Lung (tissue), 12 donors: ENCODE measurements around the gene ALDH1A1. TPM values are rescaled to one million over a fixed set of nuclear protein-coding genes. Genes with fewer than 3 reads are reported as not detected.

Experiments
- ATAC-seq: fragments of 200-7000 bp; cut with Tn5 transposase; one replicate; pipeline ENCODE4 v1.9.1; 2020; ENCODE audit warnings: moderate number of reproducible peaks; ENCODE audit not compliant: insufficient read depth, low FRiP score
- DNase-seq, 3 donors: peaks; one replicate each; pipeline ENCODE4 v3.0.0-alpha.2; 2013 to 2017
- H3K27ac ChIP-seq, 2 donors: one replicate each; pipeline ENCODE4 v1.5.1; 2013; ENCODE audit warnings: mild to moderate bottlenecking in 2 of 2, moderate library complexity in 2 of 2, control low read depth in 1 of 2, inconsistent platforms in 1 of 2, low read depth in 1 of 2, low read length in 1 of 2
- H3K27me3 ChIP-seq, 3 donors: one replicate each; pipeline ENCODE4 v1.5.1; 2013; ENCODE audit warnings: low read length in 2 of 3; ENCODE audit not compliant: control insufficient read depth in 3 of 3, insufficient read depth in 3 of 3
- H3K36me3 ChIP-seq, 4 donors: one replicate each; pipeline ENCODE4 v1.5.1; 2013; ENCODE audit warnings: low read length in 4 of 4, mild to moderate bottlenecking in 1 of 4, moderate library complexity in 1 of 4; ENCODE audit not compliant: control insufficient read depth in 4 of 4, insufficient read depth in 4 of 4
- H3K4me1 ChIP-seq, 5 donors: one replicate each; pipeline ENCODE4 v1.5.1; 2013; ENCODE audit warnings: low read length in 5 of 5, mild to moderate bottlenecking in 2 of 5, moderate library complexity in 1 of 5; ENCODE audit not compliant: control insufficient read depth in 5 of 5, insufficient read depth in 5 of 5
- H3K4me3 ChIP-seq: one replicate; pipeline ENCODE4 v1.5.1; 2013; ENCODE audit warnings: mild to moderate bottlenecking, control low read depth, moderate library complexity
- H3K9ac ChIP-seq, 2 donors: one replicate each; pipeline ENCODE4 v1.5.1; 2013; ENCODE audit warnings: low read length in 2 of 2, control low read depth in 1 of 2; ENCODE audit not compliant: insufficient read depth in 1 of 2
- H3K9me3 ChIP-seq, 4 donors: one replicate each; pipeline ENCODE4 v1.5.1; 2013; ENCODE audit warnings: low read length in 3 of 4, mild to moderate bottlenecking in 1 of 4, moderate library complexity in 1 of 4; ENCODE audit not compliant: control insufficient read depth in 4 of 4, insufficient read depth in 3 of 4
- WGBS, 2 donors: extraction: QIAGEN DNeasy Blood & Tissue Kit; methylation state at CpG; one replicate each; pipeline ENCODE4 v1.1.7; 2013; 5-methylcytosine and 5-hydroxymethylcytosine counted together
- polyA plus RNA-seq, 2 donors: library from polyadenylated mRNA; stranded (reverse); fragments of 200-250 nt; gene quantifications; one replicate each; pipeline ENCODE4 v1.2.1, GENCODE V29; 2013
- total RNA-seq, 2 donors: library from RNA; depleted of rRNA in 1 of 2; stranded (reverse); fragments of >200 nt in 1 of 2; gene quantifications; one replicate each; pipeline ENCODE4 v1.2.1, GENCODE V29; 2014 to 2021
- TF ChIP-seq, protein P1 (sequence below): IDR thresholded peaks from 2 replicates; pipeline ENCODE4 v1.5.1; 2012; ENCODE audit warnings: mild to moderate bottlenecking; ENCODE audit errors: control extremely low read depth, extremely low read depth
- donor health status: control.
- donor health status: control.
- donor health status: Bipolar disorder and iron deficiency.
- donor health status: healthy.
- donor health status: DM: yes; HTN: yes; CAD: no.

ALDH1A1 gene
- total and polyA plus RNA-seq, 4 donors: 31.9 to 168 (median 131) TPM

DNA sequence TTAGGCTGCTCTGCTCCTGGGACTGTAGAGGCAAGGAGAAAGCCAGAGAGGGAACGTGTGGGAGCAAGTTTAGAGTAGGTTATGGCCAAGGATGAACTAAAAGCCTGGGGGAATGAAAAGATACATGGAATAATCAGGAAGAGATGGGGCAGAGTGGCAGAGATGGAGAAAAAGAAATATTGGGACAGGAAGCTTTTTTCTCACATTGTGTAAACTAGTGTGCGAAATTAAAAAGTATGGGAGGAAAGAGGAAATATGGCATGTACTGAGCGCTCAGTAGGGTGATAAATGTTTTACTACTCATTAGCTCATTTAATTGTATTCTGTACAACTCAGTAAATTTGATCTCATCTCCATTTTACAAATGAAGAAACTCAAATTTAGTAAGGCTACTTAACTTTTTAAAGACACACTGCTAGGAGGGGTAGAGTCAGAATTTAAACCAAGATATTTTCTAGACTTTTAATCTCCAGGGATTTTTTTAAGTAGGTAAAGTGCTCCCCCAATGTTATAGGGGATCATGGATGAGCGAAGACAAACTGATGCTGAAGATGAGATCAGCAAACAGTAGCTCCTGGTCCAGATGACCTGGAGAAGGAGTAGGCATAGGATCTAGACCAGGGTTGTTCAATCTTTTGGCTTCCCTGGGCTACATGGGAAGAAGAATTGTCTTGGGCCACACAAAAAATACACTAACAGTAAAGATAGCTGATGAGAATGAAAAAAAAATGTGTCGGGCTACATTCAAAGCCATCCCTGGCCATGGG lies 30.8 kb downstream of the ALDH1A1 start:
- WGBS, 2 donors: 89 to 90% methylated on average over 5 of the region's 5 CpGs
- DNase-seq: no peak
- Histone ChIP-seq H3K4me1 (peaks cover 0 to 42% (median 0%) of the 10 kb centered on the region in 5 donors), H3K4me3 (no peak overlapping the region), H3K36me3 (no peaks in the 10 kb centered on the region), H3K27me3 (no peaks in the 10 kb centered on the region), H3K9me3 (no peaks in the 10 kb centered on the region), H3K9ac (no peak overlapping the region), H3K27ac (no peak overlapping the region)
- TF ChIP-seq, protein P1, sequence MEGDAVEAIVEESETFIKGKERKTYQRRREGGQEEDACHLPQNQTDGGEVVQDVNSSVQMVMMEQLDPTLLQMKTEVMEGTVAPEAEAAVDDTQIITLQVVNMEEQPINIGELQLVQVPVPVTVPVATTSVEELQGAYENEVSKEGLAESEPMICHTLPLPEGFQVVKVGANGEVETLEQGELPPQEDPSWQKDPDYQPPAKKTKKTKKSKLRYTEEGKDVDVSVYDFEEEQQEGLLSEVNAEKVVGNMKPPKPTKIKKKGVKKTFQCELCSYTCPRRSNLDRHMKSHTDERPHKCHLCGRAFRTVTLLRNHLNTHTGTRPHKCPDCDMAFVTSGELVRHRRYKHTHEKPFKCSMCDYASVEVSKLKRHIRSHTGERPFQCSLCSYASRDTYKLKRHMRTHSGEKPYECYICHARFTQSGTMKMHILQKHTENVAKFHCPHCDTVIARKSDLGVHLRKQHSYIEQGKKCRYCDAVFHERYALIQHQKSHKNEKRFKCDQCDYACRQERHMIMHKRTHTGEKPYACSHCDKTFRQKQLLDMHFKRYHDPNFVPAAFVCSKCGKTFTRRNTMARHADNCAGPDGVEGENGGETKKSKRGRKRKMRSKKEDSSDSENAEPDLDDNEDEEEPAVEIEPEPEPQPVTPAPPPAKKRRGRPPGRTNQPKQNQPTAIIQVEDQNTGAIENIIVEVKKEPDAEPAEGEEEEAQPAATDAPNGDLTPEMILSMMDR: no peak
- no peak for ATAC-seq

DNA sequence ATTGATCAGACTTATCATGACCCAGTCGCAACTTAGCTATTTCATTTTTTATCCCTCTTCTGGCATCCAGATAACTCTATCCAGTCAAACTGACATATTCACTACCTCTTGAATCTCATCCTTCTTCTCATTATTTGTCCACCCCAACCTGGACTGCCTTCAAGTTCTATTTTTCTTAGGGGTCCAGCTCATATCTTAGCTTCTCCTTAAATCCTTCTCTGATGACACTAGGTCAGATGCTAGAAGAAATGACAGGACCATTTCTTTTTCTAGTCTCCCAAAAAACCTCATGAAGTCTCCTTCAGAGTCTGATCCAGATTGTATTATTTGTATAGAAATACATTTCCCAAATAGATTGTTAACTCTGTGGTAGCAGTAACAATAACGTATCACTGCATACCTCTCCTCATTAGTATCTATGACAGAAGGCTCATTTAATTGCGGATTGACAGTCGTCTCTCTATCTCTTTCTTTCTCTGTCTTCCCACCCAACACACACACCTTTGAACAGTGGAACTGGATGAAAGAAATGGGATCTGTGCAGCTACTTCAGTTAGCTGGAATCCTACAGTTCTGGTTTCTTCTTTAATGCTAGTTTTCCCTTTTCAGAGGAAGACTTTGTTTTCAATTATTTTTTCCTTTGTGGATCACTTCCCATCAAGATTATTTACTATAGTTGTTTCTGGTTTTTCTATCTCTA lies 33.5 kb downstream of the ALDH1A1 start:
- no peak overlapping the region for H3K4me3 ChIP-seq
- WGBS, 2 donors: 88 to 95% methylated on average over 4 of the region's 4 CpGs
- ATAC-seq (no peak), DNase-seq (peak in 1 of 3 donors; percentile 10)
- no peaks in the 10 kb centered on the region for H3K9me3 ChIP-seq
- no peak overlapping the region for H3K27ac ChIP-seq
- H3K9ac ChIP-seq: no peak overlapping the region
- no peaks in the 10 kb centered on the region for H3K36me3 ChIP-seq
- TF ChIP-seq, protein P1: no peak
- no peaks in the 10 kb centered on the region for H3K27me3 ChIP-seq
- H3K4me1 ChIP-seq: peaks cover 0 to 24% (median 0%) of the 10 kb centered on the region in 5 donors

DNA sequence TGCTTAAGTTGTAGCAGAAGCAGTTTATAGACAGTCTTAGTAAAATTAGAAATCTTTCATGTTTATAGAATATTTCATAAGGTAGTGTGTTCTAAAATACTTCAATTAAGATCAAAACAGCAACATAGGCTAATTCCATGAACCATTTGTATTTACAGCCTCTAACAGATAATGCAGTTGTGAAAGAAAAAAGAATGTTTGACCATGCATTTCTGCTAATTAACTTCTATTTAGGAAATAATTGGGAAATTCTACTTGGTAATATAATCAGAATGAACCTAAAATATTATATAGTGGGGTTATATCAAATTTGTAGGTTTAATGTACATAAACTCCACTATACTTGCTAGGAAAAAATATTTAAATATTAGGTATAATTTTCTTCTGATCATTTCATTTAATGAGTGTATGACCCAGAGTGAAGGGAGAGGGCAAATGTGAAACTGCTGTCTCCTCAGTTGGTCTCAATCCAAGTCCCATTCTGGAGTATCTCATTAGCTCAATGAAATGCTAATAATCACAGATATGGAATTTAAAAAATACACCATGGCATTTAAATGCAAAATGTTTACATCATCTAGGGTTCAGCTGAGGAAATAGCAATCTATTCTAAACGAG lies 34.9 kb downstream of the ALDH1A1 start:
- 41 to 47% methylated on average over 1 of the region's 1 CpG for WGBS, 2 donors
- Histone ChIP-seq H3K9me3 (no peaks in the 10 kb centered on the region), H3K9ac (no peak overlapping the region), H3K27me3 (no peaks in the 10 kb centered on the region), H3K4me1 (peaks cover 0 to 16% (median 0%) of the 10 kb centered on the region in 5 donors), H3K27ac (no peak overlapping the region), H3K4me3 (no peak overlapping the region), H3K36me3 (no peaks in the 10 kb centered on the region)
- peak in 2 of 3 donors; percentile 23 to 40 for DNase-seq
- ATAC-seq: no peak
- TF ChIP-seq, protein P1: no peak
